H1 (cell line): ENCODE measurements around the gene CXCL14. TPM values are rescaled to one million over a fixed set of nuclear protein-coding genes. Genes with fewer than 3 reads are reported as not detected.

Experiments used
- CTCF ChIA-PET: fragments of 300-600 bp; sonication (Branson Sonifier 250); formaldehyde crosslinking; loops from one replicate; lab custom pipeline; 2021; ENCODE audit not compliant: partially characterized antibody; lab: Charles Lee
- POLR2A ChIA-PET: fragments of 300-600 bp; sonication (Branson Sonifier 250); formaldehyde crosslinking; loops from one replicate; lab custom pipeline; 2021; ENCODE audit warnings: inconsistent platforms; ENCODE audit not compliant: partially characterized antibody; lab: Charles Lee
- DNase-seq, 2 experiments: peaks; one replicate each; pipeline versions ENCODE4 v3.0.0 to v3.0.0-alpha.2; 2010 to 2022; ENCODE audit warnings: low spot score in 2 of 2, low read depth in 1 of 2, mixed read lengths in 1 of 2
- FAIRE-seq: peaks from 2 replicates; lab custom pipeline; 2011; peaks lifted over from hg19 to GRCh38; lab: Jason Lieb, UNC
- H2AFZ ChIP-seq: 2 replicates; pipeline ENCODE4 v1.8.1; 2012; ENCODE audit warnings: low read length, inconsistent platforms
- H2AK5ac ChIP-seq: 2 replicates; pipeline ENCODE4 v1.6.1; 2013; ENCODE audit warnings: low read depth, low read length
- H2BK120ac ChIP-seq: replicated peaks from 2 replicates; pipeline ENCODE3; 2013; ENCODE audit warnings: low read depth, low read length, inconsistent platforms
- H2BK12ac ChIP-seq: 2 replicates; pipeline ENCODE4 v1.6.1; 2013; ENCODE audit warnings: low read depth, low read length
- H2BK15ac ChIP-seq: 2 replicates; pipeline ENCODE4 v1.6.1; 2013; ENCODE audit warnings: low read length
- H2BK20ac ChIP-seq: 2 replicates; pipeline ENCODE4 v1.6.1; 2013; ENCODE audit warnings: low read length
- H2BK5ac ChIP-seq: 2 replicates; pipeline ENCODE4 v1.6.1; 2013; ENCODE audit warnings: low read depth, low read length
- H3K14ac ChIP-seq: 2 replicates; pipeline ENCODE4 v1.6.1; 2013; ENCODE audit warnings: inconsistent platforms; ENCODE audit not compliant: insufficient read length
- H3K18ac ChIP-seq: 2 replicates; pipeline ENCODE4 v1.6.1; 2013; ENCODE audit warnings: low read length; ENCODE audit errors: extremely low read depth
- H3K23ac ChIP-seq: 2 replicates; pipeline ENCODE4 v1.6.1; 2013; ENCODE audit warnings: inconsistent platforms; ENCODE audit not compliant: insufficient read length
- H3K23me2 ChIP-seq: 2 replicates; pipeline ENCODE4 v1.6.1; 2013; ENCODE audit warnings: low read depth, low read length
- H3K27ac ChIP-seq: 2 replicates; pipeline ENCODE4 v1.6.1; 2011; ENCODE audit warnings: low read depth, low read length, inconsistent platforms
- H3K27me3 ChIP-seq, 4 experiments: replicated peaks in 1 of 4; 1 replicate in 1 of 4; 2 replicates in 3 of 4; pipeline versions ENCODE4 v1.6.1 to v1.8.1; 2011 to 2013; ENCODE audit warnings: low read length in 3 of 4, mild to moderate bottlenecking in 3 of 4, inconsistent platforms in 2 of 4, mixed read lengths in 2 of 4, moderate library complexity in 1 of 4; ENCODE audit not compliant: control insufficient read depth in 3 of 4, insufficient read depth in 3 of 4; ENCODE audit errors: extremely low read depth in 1 of 4
- H3K36me3 ChIP-seq, 4 experiments: 2 replicates each; pipeline versions ENCODE4 v1.6.1 to v1.8.1; 2011 to 2013; ENCODE audit warnings: mild to moderate bottlenecking in 4 of 4, low read length in 3 of 4, moderate library complexity in 2 of 4, control low read depth in 1 of 4, inconsistent platforms in 1 of 4; ENCODE audit not compliant: insufficient read depth in 4 of 4, control insufficient read depth in 2 of 4
- H3K4ac ChIP-seq: replicated peaks from 2 replicates; pipeline ENCODE3; 2013; ENCODE audit warnings: low read length, low read depth, mixed read lengths, inconsistent platforms; ENCODE audit not compliant: insufficient read length
- H3K4me1 ChIP-seq, 4 experiments: replicated peaks in 1 of 4; 1 replicate in 1 of 4; 2 replicates in 3 of 4; pipeline versions ENCODE4 v1.6.1 to v1.8.1; 2011 to 2013; ENCODE audit warnings: low read length in 3 of 4, inconsistent platforms in 2 of 4, mixed read lengths in 1 of 4; ENCODE audit not compliant: insufficient read depth in 4 of 4, control insufficient read depth in 3 of 4
- H3K4me2 ChIP-seq, 2 experiments: 2 replicates each; pipeline versions ENCODE4 v1.6.1 to v1.8.1; 2011 to 2013; ENCODE audit warnings: low read depth in 2 of 2, low read length in 2 of 2, control low read depth in 1 of 2, inconsistent platforms in 1 of 2, mild to moderate bottlenecking in 1 of 2; ENCODE audit not compliant: insufficient read depth in 1 of 2
- H3K4me3 ChIP-seq, 4 experiments: fragments of 200-600, 300-600 bp in 1 of 4; sonication (generic), shearing (Covaris generic), sonication (Bioruptor Twin) in 1 of 4; 2 replicates each; pipeline versions ENCODE4 v1.5.1 to v1.8.1; 2011 to 2016; ENCODE audit warnings: low read length in 4 of 4, low read depth in 3 of 4, control low read depth in 2 of 4, inconsistent platforms in 2 of 4, mild to moderate bottlenecking in 2 of 4, mixed read lengths in 1 of 4, moderate library complexity in 1 of 4; ENCODE audit not compliant: insufficient read depth in 2 of 4; ENCODE audit errors: extremely low read depth in 1 of 4
- H3K56ac ChIP-seq: replicated peaks from 2 replicates; pipeline ENCODE3; 2013; ENCODE audit warnings: low read depth, mild to moderate bottlenecking, mixed read lengths, low read length, inconsistent platforms; ENCODE audit not compliant: insufficient read length
- H3K79me1 ChIP-seq: 2 replicates; pipeline ENCODE4 v1.6.1; 2013; ENCODE audit warnings: low read depth, low read length, control low read depth
- H3K79me2 ChIP-seq, 2 experiments: 2 replicates each; pipeline versions ENCODE4 v1.6.1 to v1.8.1; 2012 to 2013; ENCODE audit warnings: low read length in 2 of 2, mild to moderate bottlenecking in 2 of 2, inconsistent platforms in 1 of 2; ENCODE audit not compliant: insufficient read depth in 2 of 2, control insufficient read depth in 1 of 2
- H3K9ac ChIP-seq, 4 experiments: replicated peaks in 1 of 4; 1 replicate in 1 of 4; 2 replicates in 3 of 4; pipeline versions ENCODE4 v1.6.1 to v1.8.1; 2011 to 2013; ENCODE audit warnings: low read depth in 3 of 4, low read length in 3 of 4, control low read depth in 2 of 4, mild to moderate bottlenecking in 2 of 4, moderate library complexity in 2 of 4, inconsistent platforms in 1 of 4; ENCODE audit errors: extremely low read depth in 1 of 4
- H3K9me3 ChIP-seq, 2 experiments: 2 replicates each; pipeline versions ENCODE4 v1.6.1 to v1.8.1; 2012 to 2013; ENCODE audit warnings: mild to moderate bottlenecking in 2 of 2, moderate library complexity in 2 of 2, control low read depth in 1 of 2, inconsistent platforms in 1 of 2, low read depth in 1 of 2, low read length in 1 of 2, mixed read lengths in 1 of 2; ENCODE audit not compliant: insufficient read depth in 2 of 2
- H4K20me1 ChIP-seq, 2 experiments: replicated peaks in 1 of 2; 2 replicates each; pipeline versions ENCODE3 to v1.8.1; 2011 to 2013; ENCODE audit warnings: inconsistent platforms in 2 of 2, low read length in 2 of 2, mild to moderate bottlenecking in 1 of 2; ENCODE audit not compliant: insufficient read depth in 2 of 2, control insufficient read depth in 1 of 2
- H4K5ac ChIP-seq: 2 replicates; pipeline ENCODE4 v1.6.1; 2013; ENCODE audit warnings: low read length, low read depth, mixed read lengths, inconsistent platforms; ENCODE audit not compliant: insufficient read length
- H4K8ac ChIP-seq: 2 replicates; pipeline ENCODE4 v1.8.0; 2013; ENCODE audit warnings: mild to moderate bottlenecking, moderate library complexity, low read length, inconsistent platforms; ENCODE audit not compliant: insufficient read depth; ENCODE audit errors: extremely low read depth
- H4K91ac ChIP-seq: replicated peaks from 2 replicates; pipeline ENCODE3; 2013; ENCODE audit warnings: low read length, mixed read lengths, inconsistent platforms; ENCODE audit not compliant: insufficient read length
- GTF2F1 ChIP-seq: IDR thresholded peaks from 2 replicates; pipeline ENCODE4 v1.6.1; 2012; ENCODE audit warnings: low read depth, low read length, improper control_type of control experiment, borderline replicate concordance
- KDM1A ChIP-seq: fragments of 200-600, 300-600 bp; sonication (generic); IDR thresholded peaks from 2 replicates; pipeline ENCODE4 v1.7.1; 2016; ENCODE audit warnings: mild to moderate bottlenecking, low read length, borderline replicate concordance
- POU5F1 ChIP-seq: IDR thresholded peaks from 2 replicates; pipeline ENCODE4 v1.6.1; 2011; ENCODE audit warnings: low read depth, mild to moderate bottlenecking, low read length, moderate library complexity
- SIRT6 ChIP-seq: IDR thresholded peaks from one replicate; pipeline ENCODE4 v1.7.1; 2012; ENCODE audit warnings: low read length, inconsistent platforms
- SP1 ChIP-seq: IDR thresholded peaks from 2 replicates; pipeline ENCODE4 v1.6.1; 2011; ENCODE audit warnings: low read depth, low read length
- SRF ChIP-seq: IDR thresholded peaks from 2 replicates; pipeline ENCODE4 v1.6.1; 2011; ENCODE audit warnings: mild to moderate bottlenecking, low read depth, low read length, moderate library complexity
- WGBS, 2 experiments: shearing (Covaris generic) in 1 of 2; methylation state at CpG; one replicate each; pipeline versions ENCODE4 v1.1.6 to v1.1.7; 2013 to 2015; ENCODE audit warnings: low lambda C conversion rate in 2 of 2, mixed read lengths in 2 of 2, inconsistent platforms in 1 of 2, low coverage in 1 of 2, missing lambda C conversion rate in 1 of 2; ENCODE audit not compliant: insufficient replicate concordance in 2 of 2, insufficient coverage in 1 of 2, insufficient read length in 1 of 2; ENCODE audit errors: extremely low coverage in 1 of 2, missing lambda C conversion rate in 1 of 2; 5-methylcytosine and 5-hydroxymethylcytosine counted together
- polyA plus RNA-seq, 7 experiments: library from polyadenylated mRNA; depleted of rRNA in 3 of 7; stranded (reverse) in 5 of 7; unstranded in 2 of 7; fragments of >200 nt in 5 of 7; fragments of 200-250 nt in 2 of 7; gene quantifications; 1 replicate in 5 of 7; 2 replicates in 1 of 7; 4 replicates in 1 of 7; pipeline versions ENCODE4 v1.2.1 to v1.2.3, GENCODE V29; 2011 to 2013; ENCODE audit warnings: missing spikeins in 2 of 7, mixed read lengths in 2 of 7
- total RNA-seq: library from RNA; stranded (reverse); fragmentation: NEBNext Ultra II Directional; extraction: Animal tissue kit (Norgen Biotek cat#: 25700); gene quantifications from 2 replicates; pipeline ENCODE4 v1.2.1, GENCODE V29; 2021

CXCL14 gene
- total and polyA plus RNA-seq, 2 of the 8 experiments (the other 6 are each of a cell fraction or from before 2014, with no cell fraction given): 1.5 to 1.8 TPM

- Histone ChIP-seq H2BK15ac (no peak overlapping the region), H3K27ac (no peak overlapping the region), H3K56ac (no peak overlapping the region), H3K9me3 (no peaks in the 10 kb centered on the region), H3K4ac (no peak overlapping the region), H4K5ac (no peak overlapping the region), H3K79me2 (no peaks in the 10 kb centered on the region), H2BK20ac (no peak overlapping the region), H3K9ac (no peak overlapping the region), H3K4me3 (no peak overlapping the region), H2AK5ac (no peak overlapping the region), H3K79me1 (no peaks in the 10 kb centered on the region), H4K8ac (no peak overlapping the region), H3K14ac (no peak overlapping the region), H3K36me3 (no peaks in the 10 kb centered on the region), H2BK12ac (no peak overlapping the region), H4K20me1 (no peaks in the 10 kb centered on the region), H3K18ac (no peak overlapping the region), H3K4me1 (no peaks in the 10 kb centered on the region; a peak in 1 of 7 replicates), H4K91ac (no peak overlapping the region), H3K27me3 (no peaks in the 10 kb centered on the region), H3K4me2 (no peak overlapping the region), H3K23ac (no peak overlapping the region), H2AFZ (no peak overlapping the region), H2BK5ac (no peak overlapping the region), H3K23me2 (no peaks in the 10 kb centered on the region; the same call in 1 of the 2 replicates), H2BK120ac (no peak overlapping the region)
- DNase-seq: no peak
- FAIRE-seq: no peak
- WGBS, 2 experiments: 89% methylated on average over 7 of the region's 7 CpGs; no CpG with 5 or more reads in 1 of the 2 experiments
- TF ChIP-seq GTF2F1 (no peak), POU5F1 (no peak), SRF (no peak), KDM1A (no peak), SIRT6 (no peak), SP1 (no peak)
- ChIA-PET CTCF (interaction anchor here (0.8 to 2.7 kb wide), 7 partner anchors 11 to 224 kb away, joined by 3 to 9 read pairs (median 3); no protein-coding TSS in a partner anchor), POLR2A (no interaction called here)
Measured at GRCh38 chr5:135604056-135604455, 25.3 kb upstream of the CXCL14 start.
